Lower leg skin (tissue), 4 donors: Measurements from ENCODE around the gene COPS8. TPM values are rescaled to one million over a fixed set of nuclear protein-coding genes. Genes with fewer than 3 reads are reported as not detected.

Experiments
- DNase-seq, 2 donors: peaks; one replicate each; pipeline ENCODE4 v3.0.0-alpha.2; 2019; ENCODE audit warnings: low spot score in 2 of 2
- H3K4me3 ChIP-seq: fragments of 200-600 bp; sonication (generic); 2 replicates; pipeline ENCODE4 v1.5.1; 2017; ENCODE audit warnings: mild to moderate bottlenecking, low read depth; ENCODE audit not compliant: poor library complexity, severe bottlenecking
- CTCF ChIP-seq, 3 donors: fragments of 450-650 bp; IDR thresholded peaks; one replicate each; pipeline ENCODE4 v1.5.1; 2016; ENCODE audit warnings: antibody characterized with exemption in 3 of 3, mild to moderate bottlenecking in 3 of 3, moderate library complexity in 2 of 3
- POLR2A ChIP-seq, 2 donors: fragments of 450-650 bp; IDR thresholded peaks; one replicate each; pipeline ENCODE4 v1.6.1; 2016 to 2017; ENCODE audit warnings: antibody characterized with exemption in 2 of 2, mild to moderate bottlenecking in 1 of 2, moderate library complexity in 1 of 2
- WGBS, 2 donors: methylation state at CpG; one replicate each; pipeline ENCODE4 v1.1.5; 2018; 5-methylcytosine and 5-hydroxymethylcytosine counted together
- intact Hi-C: fragments of 100-400 bp; cut with DNase I; formaldehyde crosslinking; loops from one replicate; pipeline ENCODE4 v1.15.0; 2023; ENCODE audit warnings: low total_unique reads
- total RNA-seq, 4 donors: library from RNA; depleted of rRNA; stranded (reverse); fragments of >200 nt; gene quantifications; one replicate each; pipeline ENCODE4 v1.1.0, GENCODE V29; 2016

The COPS8 gene
- total RNA-seq, 4 donors from 2014 or later, result 38.8 to 74.0 (median 69.3) TPM

DNA sequence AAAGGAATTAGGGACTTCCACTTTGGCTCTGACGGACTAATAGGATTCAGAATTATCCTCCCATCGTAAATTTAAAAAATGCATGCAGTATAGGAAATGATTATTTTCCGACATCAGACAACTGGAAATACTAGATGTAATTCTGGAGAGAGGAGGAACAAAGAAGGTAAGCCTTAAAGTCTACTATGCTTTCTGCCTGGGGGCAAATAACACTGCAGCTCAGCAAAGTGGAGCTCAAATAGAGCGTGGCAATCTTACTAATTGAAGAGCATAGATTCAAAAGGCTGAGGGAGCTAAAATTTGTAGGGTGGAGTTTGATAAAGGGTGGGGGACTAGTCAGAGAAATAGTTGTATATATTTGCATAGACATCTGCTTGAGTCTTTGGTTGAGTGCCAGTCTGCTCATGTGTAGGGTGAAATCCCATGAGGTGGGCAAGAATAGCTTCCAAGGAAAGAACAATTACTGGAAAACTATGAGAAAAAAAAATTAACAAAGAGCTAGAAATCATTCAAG lies 23.8 kb downstream of the COPS8 start:
- DNase-seq, result no peak
- intact Hi-C loops, result no loop called here
- WGBS, 2 donors, result 71 to 78% methylated on average over 4 of the region's 4 CpGs
- H3K4me3 ChIP-seq, result no peak overlapping the region
- TF ChIP-seq POLR2A (IDR thresholded peaks at IDR 0.05), result no peak
- TF ChIP-seq CTCF (IDR thresholded peaks at IDR 0.05), result no peak

- H3K4me3 ChIP-seq, result no peak overlapping the region
- intact Hi-C loops, result no loop called here
- TF ChIP-seq POLR2A (IDR thresholded peaks at IDR 0.05) (no peak), CTCF (IDR thresholded peaks at IDR 0.05) (no peak)
- 55 to 80% methylated on average over 4 of the region's 4 CpGs for WGBS, 2 donors
- DNase-seq, result no peak
Measured at GRCh38 chr2:237113026-237113795, 27.5 kb downstream of the COPS8 start.

DNA sequence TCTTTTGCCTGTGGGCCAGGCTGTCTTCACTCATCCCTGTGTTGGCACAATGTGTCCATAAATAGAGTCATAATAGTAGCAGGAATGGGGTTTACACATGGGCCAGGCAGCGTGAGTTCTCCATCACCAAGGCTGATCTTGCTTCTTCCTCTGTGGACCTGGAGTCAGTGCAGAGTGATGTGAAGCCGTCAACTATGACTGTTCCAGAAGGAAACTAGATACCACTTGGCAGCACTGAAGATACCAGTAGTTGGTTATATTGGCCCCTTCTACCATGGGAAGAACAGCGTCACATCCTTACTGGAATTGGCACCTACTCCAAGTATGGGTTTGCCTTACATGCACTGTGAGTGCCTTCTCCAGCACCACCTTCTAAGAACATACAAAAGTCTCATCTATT lies 30.2 kb downstream of the COPS8 start:
- no peak for DNase-seq
- TF ChIP-seq POLR2A (IDR thresholded peaks at IDR 0.05) (no peak), CTCF (IDR thresholded peaks at IDR 0.05) (no peak)
- H3K4me3 ChIP-seq, result no peak overlapping the region
- 98 to 100% methylated on average over 3 of the region's 3 CpGs for WGBS, 2 donors
- intact Hi-C loops, result no loop called here

GRCh38 chr2:237116431-237116830 lies 30.7 kb downstream of the COPS8 start:
- no peak overlapping the region for H3K4me3 ChIP-seq
- intact Hi-C loops, result no loop called here
- no peak for DNase-seq
- TF ChIP-seq POLR2A (IDR thresholded peaks at IDR 0.05) (no peak), CTCF (IDR thresholded peaks at IDR 0.05) (no peak)
- WGBS, 2 donors, result 82 to 92% methylated on average over 2 of the region's 2 CpGs

GRCh38 chr2:237118025-237118424 lies 32.3 kb downstream of the COPS8 start:
- intact Hi-C loops, result no loop called here
- no peak overlapping the region for H3K4me3 ChIP-seq
- 44 to 56% methylated on average over 1 of the region's 1 CpG for WGBS, 2 donors
- TF ChIP-seq POLR2A (IDR thresholded peaks at IDR 0.05) (no peak), CTCF (IDR thresholded peaks at IDR 0.05) (no peak)
- DNase-seq, result no peak
